Esophagus squamous epithelium (tissue), 4 donors: Measurements from ENCODE around the gene CIDEB.

Source experiments
- POLR2A ChIP-seq, 4 donors: fragments of 450-650 bp; IDR thresholded peaks; one replicate each; pipeline ENCODE4 v1.6.1; 2017; ENCODE audit warnings: antibody characterized with exemption in 4 of 4, mild to moderate bottlenecking in 4 of 4, moderate library complexity in 3 of 4
- TF ChIP-seq, protein P1 (sequence below), 6 experiments: fragments of 450-650 bp in 4 of 6; fragments of 200-600 bp in 2 of 6; sonication (generic) in 2 of 6; IDR thresholded peaks; one replicate each; pipeline ENCODE4 v1.5.1; 2016 to 2019; ENCODE audit warnings: antibody characterized with exemption in 6 of 6, mild to moderate bottlenecking in 4 of 6, moderate library complexity in 4 of 6

GRCh38 chr14:24260026-24260779 is 47.6 kb downstream of the CIDEB start:
- TF ChIP-seq, protein P1, sequence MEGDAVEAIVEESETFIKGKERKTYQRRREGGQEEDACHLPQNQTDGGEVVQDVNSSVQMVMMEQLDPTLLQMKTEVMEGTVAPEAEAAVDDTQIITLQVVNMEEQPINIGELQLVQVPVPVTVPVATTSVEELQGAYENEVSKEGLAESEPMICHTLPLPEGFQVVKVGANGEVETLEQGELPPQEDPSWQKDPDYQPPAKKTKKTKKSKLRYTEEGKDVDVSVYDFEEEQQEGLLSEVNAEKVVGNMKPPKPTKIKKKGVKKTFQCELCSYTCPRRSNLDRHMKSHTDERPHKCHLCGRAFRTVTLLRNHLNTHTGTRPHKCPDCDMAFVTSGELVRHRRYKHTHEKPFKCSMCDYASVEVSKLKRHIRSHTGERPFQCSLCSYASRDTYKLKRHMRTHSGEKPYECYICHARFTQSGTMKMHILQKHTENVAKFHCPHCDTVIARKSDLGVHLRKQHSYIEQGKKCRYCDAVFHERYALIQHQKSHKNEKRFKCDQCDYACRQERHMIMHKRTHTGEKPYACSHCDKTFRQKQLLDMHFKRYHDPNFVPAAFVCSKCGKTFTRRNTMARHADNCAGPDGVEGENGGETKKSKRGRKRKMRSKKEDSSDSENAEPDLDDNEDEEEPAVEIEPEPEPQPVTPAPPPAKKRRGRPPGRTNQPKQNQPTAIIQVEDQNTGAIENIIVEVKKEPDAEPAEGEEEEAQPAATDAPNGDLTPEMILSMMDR (IDR thresholded peaks at IDR 0.05), result no peak
- TF ChIP-seq POLR2A (IDR thresholded peaks at IDR 0.05), result no peak
